Activated T-cell treated with anti-CD3 and anti-CD28 coated beads for 1 hour (primary cell): ENCODE measurements around the gene TAOK3.
"Not testable (repeated sequence)": the region's sequence is repeated elsewhere in the genome, so short reads cannot be mapped to it uniquely, and the experiment has no call there.

Source experiments
- DNase-seq: peaks from one replicate; pipeline ENCODE4 v3.0.0-alpha.2; 2020; ENCODE audit warnings: low read depth

TAOK3 gene

GRCh38 chr12:118373616-118374015 is 909 bp upstream of the TAOK3 start:
- no peak for DNase-seq

- DNase-seq: no peak
Measured at GRCh38 chr12:118371321-118372282, 1.1 kb downstream of the TAOK3 start.

- no peak for DNase-seq
Measured at GRCh38 chr12:118370601-118371000, 2.1 kb downstream of the TAOK3 start.

- no peak for DNase-seq
Measured at GRCh38 chr12:118368821-118369220, 3.9 kb downstream of the TAOK3 start.

- DNase-seq: no peak
Measured at GRCh38 chr12:118361889-118362288, 10.8 kb downstream of the TAOK3 start.

DNA sequence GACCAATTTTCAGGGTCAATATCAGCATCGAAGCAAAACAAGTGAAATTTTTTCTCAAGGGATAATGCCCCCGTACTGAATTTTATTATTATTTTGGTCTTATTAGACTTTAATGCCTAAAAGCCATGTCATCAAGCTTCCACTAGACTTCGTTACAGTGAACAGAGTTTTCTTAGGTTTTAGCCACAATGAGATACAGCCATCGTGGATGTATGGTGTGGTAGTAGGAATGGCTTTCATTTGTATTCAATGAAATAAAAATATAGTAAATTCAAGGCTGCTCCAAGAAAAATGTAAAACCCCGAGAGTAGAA is 11.7 kb downstream of the TAOK3 start:
- DNase-seq: no peak

GRCh38 chr12:118359541-118359915 is 13.2 kb downstream of the TAOK3 start:
- DNase-seq: no peak

GRCh38 chr12:118358612-118359540 is 13.8 kb downstream of the TAOK3 start:
- DNase-seq: no peak

DNA sequence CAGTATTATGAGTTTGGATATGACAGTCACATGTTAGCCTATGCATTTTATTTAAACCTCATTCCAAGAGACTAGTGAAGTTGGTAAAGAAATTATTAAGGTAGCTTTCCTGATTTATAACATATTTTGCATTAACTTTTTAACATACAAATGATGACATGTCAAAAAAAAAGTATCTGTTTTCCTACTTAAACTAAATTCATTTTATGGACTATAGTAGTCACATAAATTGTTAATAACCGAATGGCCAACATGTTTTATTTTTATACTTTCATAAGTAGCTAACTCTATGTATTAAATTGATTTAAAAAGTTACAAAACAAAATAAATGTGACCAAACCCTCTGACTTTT is 14.7 kb downstream of the TAOK3 start:
- no peak for DNase-seq

DNA sequence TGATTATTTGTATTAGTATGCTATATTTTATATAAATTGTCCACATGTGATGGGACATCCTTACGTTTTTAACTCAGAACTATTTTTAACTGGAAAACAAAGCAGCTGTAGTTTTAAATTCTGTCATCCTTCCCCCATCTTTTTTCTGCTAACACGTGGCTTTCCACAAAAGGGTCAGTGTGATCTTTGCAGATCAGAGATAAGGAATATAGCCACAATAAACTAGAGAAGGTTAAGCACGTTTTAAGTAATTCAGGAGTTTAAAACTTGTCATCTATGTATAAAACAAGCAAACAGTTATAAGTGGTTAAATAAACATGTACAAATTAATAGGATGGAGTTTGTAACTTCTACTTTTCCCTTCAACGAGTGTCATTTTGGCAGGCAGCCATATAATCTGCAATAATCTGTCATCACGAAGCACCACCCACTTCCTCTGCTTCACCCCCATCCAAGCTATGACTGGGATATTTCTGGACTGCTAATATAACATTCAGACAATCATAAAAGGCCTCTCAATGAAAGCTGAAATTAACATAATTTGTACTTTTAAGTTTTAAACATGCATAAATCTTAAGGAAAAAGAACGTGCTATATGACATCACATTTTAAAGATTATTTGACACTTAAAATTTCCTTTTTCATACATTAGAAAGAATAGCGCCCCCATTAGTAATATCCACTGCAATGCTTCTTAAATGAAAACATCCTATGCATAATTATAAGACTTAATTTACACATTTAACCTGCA is 15.3 kb downstream of the TAOK3 start:
- no peak for DNase-seq

GRCh38 chr12:118356809-118357256 is 15.9 kb downstream of the TAOK3 start:
- no peak for DNase-seq

DNA sequence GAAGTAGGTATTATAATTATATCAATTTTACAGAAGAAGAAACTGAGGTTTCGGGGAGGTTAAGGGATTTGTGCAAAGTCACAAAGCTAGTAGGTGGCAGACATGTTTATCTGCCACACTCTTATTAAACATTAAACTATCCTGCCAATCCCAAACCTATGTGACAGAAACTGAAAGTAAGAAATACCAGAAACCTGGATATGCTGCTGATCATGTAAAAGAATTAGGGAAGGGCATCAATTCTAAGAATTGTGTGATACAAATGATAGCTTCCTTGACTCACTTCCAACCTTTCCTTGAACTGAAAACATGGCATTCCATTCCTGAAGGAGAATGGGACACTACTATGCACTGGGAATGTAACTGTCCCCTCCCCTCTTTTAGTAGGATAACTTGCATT is 16.9 kb downstream of the TAOK3 start:
- DNase-seq: no peak

DNA sequence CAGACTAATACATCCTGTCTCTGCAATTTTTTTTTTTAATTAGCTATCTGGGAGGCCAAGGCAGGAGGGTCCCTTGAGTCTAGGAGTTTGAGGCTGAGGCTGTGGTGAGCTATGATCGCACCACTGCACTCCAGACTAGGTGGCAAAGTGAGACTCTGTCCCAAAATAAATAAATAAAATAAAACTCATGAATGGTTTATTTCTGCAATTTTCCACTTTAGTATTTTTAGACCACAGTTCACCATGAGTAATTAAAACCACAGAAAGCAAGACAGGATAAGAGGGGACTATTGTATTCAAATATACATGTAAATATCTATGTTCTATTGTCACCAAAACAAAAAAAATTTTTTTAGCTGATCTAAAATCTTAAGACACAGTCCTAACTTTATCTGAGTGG is 17.8 kb downstream of the TAOK3 start:
- no peak for DNase-seq

DNA sequence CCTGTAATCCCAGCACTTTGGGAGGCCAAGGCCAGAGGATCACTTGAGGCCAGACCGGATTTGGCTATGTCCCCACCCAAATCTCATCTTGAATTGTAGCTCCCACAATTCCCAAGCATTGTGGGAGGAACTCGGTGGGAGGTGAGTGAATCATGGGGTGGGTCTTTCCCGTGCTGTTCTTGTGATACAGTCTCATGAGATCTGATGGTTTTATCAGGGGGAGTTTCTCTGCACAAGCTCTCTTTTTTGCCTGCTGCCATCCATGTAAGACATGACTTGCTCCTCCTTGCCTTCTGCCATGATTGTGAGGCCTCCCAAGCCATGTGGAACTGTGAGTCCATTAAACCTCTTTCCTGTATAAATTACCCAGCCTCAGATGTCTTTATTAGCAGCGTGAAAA is 18.2 kb downstream of the TAOK3 start:
- not testable (repeated sequence) for DNase-seq

DNA sequence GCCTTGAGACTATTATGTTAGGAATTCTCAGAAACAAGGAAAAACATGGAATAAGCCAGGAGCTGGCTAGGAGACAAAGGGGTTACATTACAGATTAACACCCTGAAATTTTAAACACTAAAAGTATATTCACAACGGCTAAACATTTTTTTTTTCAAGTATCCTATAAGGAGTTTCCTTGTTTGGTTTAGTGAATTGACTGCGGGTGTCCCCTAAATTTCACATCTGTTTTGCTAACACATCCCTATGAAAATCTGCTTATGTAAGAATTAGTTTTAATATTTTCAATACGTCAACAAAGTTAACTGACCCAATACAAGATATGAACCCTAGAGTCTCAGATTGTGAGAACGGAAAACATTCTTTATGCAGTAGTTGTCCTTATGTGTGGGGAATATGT is 19.0 kb downstream of the TAOK3 start:
- no peak for DNase-seq

DNA sequence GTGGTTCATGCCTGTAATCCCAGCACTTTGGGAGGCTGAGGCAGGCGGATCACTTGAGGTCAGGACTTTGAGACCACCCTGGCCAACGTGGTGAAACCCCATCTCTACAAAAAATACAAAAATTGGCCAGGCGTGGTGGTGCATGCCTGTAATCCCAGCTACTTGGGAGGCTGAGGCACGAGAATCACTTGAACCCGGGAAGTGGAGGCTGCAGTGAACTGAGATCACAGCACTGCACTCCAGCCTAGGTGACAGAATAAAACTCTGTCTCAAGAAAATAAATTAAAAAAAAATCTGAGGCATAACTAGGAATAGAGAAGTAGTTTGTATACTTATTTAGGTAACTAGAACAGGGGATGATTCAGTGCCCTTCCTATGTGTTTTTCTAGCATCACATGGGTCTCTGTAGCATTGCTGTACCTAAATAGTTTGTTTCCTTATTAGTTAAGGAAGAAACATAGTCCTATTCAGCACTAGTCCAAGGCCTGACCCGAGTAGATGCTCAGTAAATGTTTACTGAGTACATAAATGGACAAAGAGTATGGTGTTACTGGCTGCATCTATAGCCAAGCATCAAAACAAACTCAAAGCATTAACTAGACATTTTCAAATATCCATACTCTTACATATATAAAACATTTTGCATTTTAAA is 21.7 kb downstream of the TAOK3 start:
- DNase-seq: no peak

- no peak for DNase-seq
Measured at GRCh38 chr12:118347916-118348315, 24.8 kb downstream of the TAOK3 start.

DNA sequence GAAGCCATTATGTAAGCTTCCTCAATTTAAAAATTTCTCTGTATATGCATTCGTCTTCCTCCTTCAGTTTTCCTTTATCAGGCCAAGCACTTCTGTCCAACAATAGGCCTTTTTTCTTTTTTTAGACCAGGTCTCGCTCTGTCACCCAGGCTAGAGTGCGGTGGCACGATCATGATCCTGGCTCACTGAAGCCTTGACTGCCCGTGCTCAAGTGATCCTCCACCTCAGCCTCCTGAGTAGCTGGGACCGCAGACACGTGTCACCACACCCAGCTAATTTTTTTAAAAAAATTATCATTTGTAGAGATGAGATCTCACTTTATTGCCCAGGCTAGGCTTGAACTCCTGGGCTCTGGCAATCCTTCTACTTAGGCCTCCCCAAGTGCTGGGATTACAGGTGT is 25.8 kb downstream of the TAOK3 start:
- no peak for DNase-seq

GRCh38 chr12:118345355-118345754 is 27.4 kb downstream of the TAOK3 start:
- no peak for DNase-seq

DNA sequence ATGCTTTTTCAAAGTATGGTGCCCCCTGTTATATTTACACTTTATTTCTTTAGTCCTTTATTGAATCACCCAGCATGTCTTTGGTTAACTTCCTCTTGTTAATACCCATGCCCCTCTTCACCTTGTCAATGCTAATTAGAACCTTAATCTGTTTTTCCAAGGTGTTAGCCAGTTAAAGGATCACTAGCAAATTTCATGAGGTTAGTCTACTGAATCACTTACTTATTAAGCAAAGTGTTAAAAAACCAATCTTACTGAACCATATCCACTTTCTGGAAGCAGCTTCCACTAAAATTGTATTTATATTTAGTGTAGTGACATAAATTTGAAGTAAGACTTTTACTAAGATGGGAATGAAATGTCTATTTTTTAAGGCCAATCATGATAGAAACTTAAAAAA is 27.9 kb downstream of the TAOK3 start:
- DNase-seq: no peak

GRCh38 chr12:118342090-118342489 is 30.6 kb downstream of the TAOK3 start:
- DNase-seq: no peak
